ENCODE data around the gene CASKIN1.

DNA sequence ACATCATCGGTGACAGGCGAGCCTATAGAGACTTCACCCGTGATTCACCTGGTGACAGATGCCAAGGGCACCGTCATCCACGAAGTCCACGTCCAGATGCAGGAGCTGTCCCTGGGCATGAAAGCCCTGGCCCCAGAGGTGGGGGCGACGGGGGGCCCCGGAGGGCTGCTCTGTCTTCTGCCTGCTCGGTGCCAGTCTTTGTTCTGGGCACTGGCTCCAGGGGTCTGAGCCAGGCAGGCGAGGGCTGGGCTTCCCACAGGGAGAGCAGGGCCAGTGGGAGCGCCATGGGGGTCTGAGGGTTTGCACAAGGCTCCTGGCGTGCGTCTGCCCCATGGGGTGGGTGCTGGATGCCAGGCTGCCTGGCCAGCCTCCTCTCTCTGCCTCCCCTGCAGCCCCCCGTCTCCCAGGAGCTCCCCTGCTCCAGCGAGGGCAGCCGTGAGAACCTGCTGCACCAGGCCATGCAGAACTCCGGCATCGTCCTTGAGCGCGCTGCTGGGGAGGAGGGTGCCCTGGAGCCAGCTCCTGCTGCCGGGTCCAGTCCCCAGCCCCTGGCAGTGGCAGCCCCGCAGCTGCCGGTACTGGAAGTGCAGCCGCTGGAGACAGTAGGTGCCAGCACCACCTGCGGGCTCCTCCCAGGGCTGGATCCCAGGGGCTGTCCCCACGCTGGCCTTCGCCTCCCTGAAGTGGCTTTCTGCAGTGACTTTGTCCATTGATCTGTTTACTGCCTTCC, 36.8 kb upstream of the CASKIN1 start:
- TF ChIP-seq, protein P1, sequence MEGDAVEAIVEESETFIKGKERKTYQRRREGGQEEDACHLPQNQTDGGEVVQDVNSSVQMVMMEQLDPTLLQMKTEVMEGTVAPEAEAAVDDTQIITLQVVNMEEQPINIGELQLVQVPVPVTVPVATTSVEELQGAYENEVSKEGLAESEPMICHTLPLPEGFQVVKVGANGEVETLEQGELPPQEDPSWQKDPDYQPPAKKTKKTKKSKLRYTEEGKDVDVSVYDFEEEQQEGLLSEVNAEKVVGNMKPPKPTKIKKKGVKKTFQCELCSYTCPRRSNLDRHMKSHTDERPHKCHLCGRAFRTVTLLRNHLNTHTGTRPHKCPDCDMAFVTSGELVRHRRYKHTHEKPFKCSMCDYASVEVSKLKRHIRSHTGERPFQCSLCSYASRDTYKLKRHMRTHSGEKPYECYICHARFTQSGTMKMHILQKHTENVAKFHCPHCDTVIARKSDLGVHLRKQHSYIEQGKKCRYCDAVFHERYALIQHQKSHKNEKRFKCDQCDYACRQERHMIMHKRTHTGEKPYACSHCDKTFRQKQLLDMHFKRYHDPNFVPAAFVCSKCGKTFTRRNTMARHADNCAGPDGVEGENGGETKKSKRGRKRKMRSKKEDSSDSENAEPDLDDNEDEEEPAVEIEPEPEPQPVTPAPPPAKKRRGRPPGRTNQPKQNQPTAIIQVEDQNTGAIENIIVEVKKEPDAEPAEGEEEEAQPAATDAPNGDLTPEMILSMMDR (IDR thresholded peaks at IDR 0.05; ENCODE audit: low read length) = no peak
- TF ChIP-seq EZH2 (IDR thresholded peaks at IDR 0.05; ENCODE audit: borderline replicate concordance, low read length) = no peak
